Transverse colon (tissue), 4 donors: ENCODE results near the gene GSTO1. TPM values are rescaled to one million over a fixed set of nuclear protein-coding genes. Genes with fewer than 3 reads are reported as not detected.

Source experiments
- DNase-seq: peaks from one replicate; pipeline ENCODE4 v3.0.0-alpha.2; 2019
- H3K27ac ChIP-seq, 4 donors: fragments of 200-600 bp; sonication (generic); 2 replicates each; pipeline ENCODE4 v1.5.1; 2016 to 2018; ENCODE audit warnings: inconsistent platforms in 4 of 4
- H3K27me3 ChIP-seq: fragments of 200-600 bp; sonication (generic); 2 replicates; pipeline ENCODE4 v1.5.1; 2017; ENCODE audit warnings: inconsistent platforms
- H3K36me3 ChIP-seq, 4 donors: fragments of 200-600 bp; sonication (generic); 2 replicates each; pipeline ENCODE4 v1.5.1; 2017 to 2019; ENCODE audit warnings: inconsistent platforms in 4 of 4
- H3K4me1 ChIP-seq, 4 donors: fragments of 200-600 bp; sonication (generic); 2 replicates each; pipeline ENCODE4 v1.5.1; 2017 to 2020; ENCODE audit warnings: inconsistent platforms in 4 of 4
- H3K4me3 ChIP-seq, 4 donors: fragments of 200-600 bp; sonication (generic); 1 replicate in 1 of 4; 2 replicates in 3 of 4; pipeline versions ENCODE4 v1.5.1 to v1.6.1; 2017 to 2019; ENCODE audit warnings: inconsistent platforms in 4 of 4
- H3K9me3 ChIP-seq, 2 donors: fragments of 200-600 bp; sonication (generic); 2 replicates each; pipeline ENCODE4 v1.5.1; 2017 to 2019; ENCODE audit warnings: inconsistent platforms in 2 of 2
- EP300 ChIP-seq: sonication (generic); formaldehyde crosslinking; IDR thresholded peaks from one replicate; pipeline ENCODE4 v1.6.1; 2017; ENCODE audit warnings: antibody characterized with exemption, low read depth
- POLR2A ChIP-seq: fragments of 450-650 bp; IDR thresholded peaks from one replicate; pipeline ENCODE4 v1.6.1; 2016; ENCODE audit warnings: antibody characterized with exemption, mild to moderate bottlenecking, moderate library complexity
- POLR2AphosphoS5 ChIP-seq, 3 donors: sonication (generic); formaldehyde crosslinking; IDR thresholded peaks; one replicate each; pipeline ENCODE4 v1.6.1; 2016; ENCODE audit warnings: antibody characterized with exemption in 3 of 3
- WGBS, 2 donors: methylation state at CpG; one replicate each; pipeline ENCODE4 v1.1.5; 2018; ENCODE audit warnings: low coverage in 1 of 2; 5-methylcytosine and 5-hydroxymethylcytosine counted together
- in situ Hi-C, 4 donors: fragments of 200-750 bp; cut with MboI; loops; one replicate each; pipeline versions ENCODE4 v1.15.0 to v1.15.1; 2017; ENCODE audit warnings: low sequenced_read_pairs in 3 of 4, low pct_ligation_motif_present in 1 of 4, low pct_unique_long_range_greater_than_20kb in 1 of 4
- intact Hi-C: fragments of 100-400 bp; cut with DNase I; formaldehyde crosslinking; loops from one replicate; pipeline ENCODE4 v1.15.1; 2023; ENCODE audit warnings: low total_unique reads
- total RNA-seq, 4 donors: library from RNA; depleted of rRNA; stranded (reverse); fragments of >200 nt; gene quantifications; one replicate each; pipeline ENCODE4 v1.1.0, GENCODE V29; 2016
- TF ChIP-seq, protein P1 (sequence below), 5 experiments: fragments of 200-600 bp in 3 of 5; fragments of 450-650 bp in 2 of 5; sonication (generic) in 3 of 5; IDR thresholded peaks; 1 replicate in 2 of 5; 2 replicates in 3 of 5; pipeline ENCODE4 v1.5.1; 2016 to 2017; ENCODE audit warnings: antibody characterized with exemption in 5 of 5, inconsistent platforms in 3 of 5, mild to moderate bottlenecking in 2 of 5, moderate library complexity in 1 of 5

GSTO1 gene
- total RNA-seq, 4 donors from 2014 or later: 21.3 to 66.2 (median 45.9) TPM

DNA sequence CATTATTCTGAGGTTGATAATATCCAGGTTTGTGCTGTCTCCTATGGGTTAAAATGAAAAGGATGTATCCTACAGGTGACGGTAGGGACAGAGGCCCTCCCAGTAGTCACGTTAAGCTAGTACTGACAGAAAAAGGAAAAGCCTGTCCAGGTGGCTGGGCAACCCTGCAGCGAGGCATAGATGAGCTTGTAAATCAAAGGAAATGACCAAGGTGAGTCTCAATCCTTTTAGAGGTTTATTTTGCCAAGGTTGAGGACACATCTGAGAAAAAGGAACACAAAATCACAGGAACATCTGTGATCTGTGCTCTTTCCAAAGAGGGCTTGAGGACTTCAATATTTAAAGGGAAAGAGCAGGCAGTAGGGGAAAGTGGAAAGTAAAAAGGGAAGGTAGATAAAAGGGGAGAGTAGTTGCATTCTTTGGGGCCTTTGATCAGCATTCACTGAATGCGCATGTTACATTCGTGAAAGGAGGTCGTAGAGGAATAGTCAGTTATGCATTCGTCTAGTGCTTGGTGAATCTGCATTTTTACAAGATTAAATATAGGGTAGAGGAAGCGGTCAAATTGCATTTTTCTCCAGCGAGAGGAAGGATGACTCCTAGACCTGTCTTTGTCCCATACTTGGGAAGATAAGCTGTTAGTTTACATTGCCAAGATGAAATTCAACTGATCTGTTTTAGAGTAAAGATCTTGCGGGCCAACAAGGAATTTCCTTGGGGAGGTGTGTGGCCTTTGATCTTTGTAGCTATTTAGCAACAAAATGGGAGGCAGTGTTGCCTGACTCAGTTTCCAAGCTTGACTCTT is 884 bp upstream of the GSTO1 start:
- H3K27ac ChIP-seq: peak overlapping the region; percentile 95 to 99 (median 96)
- 75 to 84% methylated on average over 8 to 10 of the region's 10 CpGs for WGBS, 2 donors
- intact Hi-C loops (no loop called here), in situ Hi-C loops (no loop called here)
- H3K27me3 ChIP-seq: no peaks in the 10 kb centered on the region
- TF ChIP-seq, protein P1, sequence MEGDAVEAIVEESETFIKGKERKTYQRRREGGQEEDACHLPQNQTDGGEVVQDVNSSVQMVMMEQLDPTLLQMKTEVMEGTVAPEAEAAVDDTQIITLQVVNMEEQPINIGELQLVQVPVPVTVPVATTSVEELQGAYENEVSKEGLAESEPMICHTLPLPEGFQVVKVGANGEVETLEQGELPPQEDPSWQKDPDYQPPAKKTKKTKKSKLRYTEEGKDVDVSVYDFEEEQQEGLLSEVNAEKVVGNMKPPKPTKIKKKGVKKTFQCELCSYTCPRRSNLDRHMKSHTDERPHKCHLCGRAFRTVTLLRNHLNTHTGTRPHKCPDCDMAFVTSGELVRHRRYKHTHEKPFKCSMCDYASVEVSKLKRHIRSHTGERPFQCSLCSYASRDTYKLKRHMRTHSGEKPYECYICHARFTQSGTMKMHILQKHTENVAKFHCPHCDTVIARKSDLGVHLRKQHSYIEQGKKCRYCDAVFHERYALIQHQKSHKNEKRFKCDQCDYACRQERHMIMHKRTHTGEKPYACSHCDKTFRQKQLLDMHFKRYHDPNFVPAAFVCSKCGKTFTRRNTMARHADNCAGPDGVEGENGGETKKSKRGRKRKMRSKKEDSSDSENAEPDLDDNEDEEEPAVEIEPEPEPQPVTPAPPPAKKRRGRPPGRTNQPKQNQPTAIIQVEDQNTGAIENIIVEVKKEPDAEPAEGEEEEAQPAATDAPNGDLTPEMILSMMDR (IDR thresholded peaks at IDR 0.05): no peak
- TF ChIP-seq POLR2A (no peak), POLR2AphosphoS5 (IDR thresholded peaks at IDR 0.05) (no peak), EP300 (no peak)
- peaks cover 0 to 13% (median 3%) of the 10 kb centered on the region in 4 donors for H3K36me3 ChIP-seq
- DNase-seq: no peak
- H3K9me3 ChIP-seq: no peaks in the 10 kb centered on the region
- H3K4me3 ChIP-seq: peak overlapping the region; percentile 62 to 90 (median 80)
- peaks cover 8 to 47% (median 21%) of the 10 kb centered on the region in 4 donors for H3K4me1 ChIP-seq

DNA sequence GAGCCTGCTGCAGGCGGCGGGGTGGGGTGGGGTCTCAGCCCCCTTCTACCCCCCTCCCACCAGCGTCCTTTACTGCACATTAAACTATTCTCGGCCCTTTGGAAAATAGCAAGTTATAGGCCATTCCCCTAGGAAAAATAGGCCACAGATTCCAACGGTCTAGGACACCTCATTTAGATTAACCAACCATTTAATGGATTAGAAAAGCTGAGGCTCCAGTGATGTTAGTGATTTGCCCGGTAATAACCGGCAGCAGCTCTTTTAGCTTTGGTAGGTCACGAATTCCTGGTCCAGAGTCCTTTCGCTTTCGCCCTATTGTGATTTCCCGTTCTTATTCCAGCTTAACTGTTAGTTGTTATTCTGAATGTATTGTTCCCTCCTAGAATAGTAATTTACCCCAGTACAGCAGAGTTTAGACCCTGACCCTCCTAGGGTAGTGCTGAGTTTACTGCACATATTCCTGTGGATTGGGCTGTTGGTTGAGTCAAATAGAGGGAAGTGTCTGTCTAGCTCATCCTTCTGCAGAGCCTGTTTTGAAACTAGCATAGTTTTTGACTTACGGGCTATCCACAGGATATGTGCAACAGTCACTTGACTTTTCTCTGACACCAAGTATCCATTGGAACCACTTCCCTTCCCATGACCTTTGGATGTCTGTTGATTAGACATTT is 754 bp downstream of the GSTO1 start:
- Histone ChIP-seq H3K9me3 (no peaks in the 10 kb centered on the region), H3K4me3 (peak overlapping the region; percentile 62 to 90 (median 80)), H3K36me3 (peaks cover 0 to 26% (median 7%) of the 10 kb centered on the region in 4 donors), H3K4me1 (peaks cover 12 to 64% (median 25%) of the 10 kb centered on the region in 4 donors), H3K27ac (peak overlapping the region; percentile 95 to 99 (median 96)), H3K27me3 (no peaks in the 10 kb centered on the region)
- in situ Hi-C loops: no loop called here
- TF ChIP-seq EP300 (no peak), POLR2A (peak; percentile 62), POLR2AphosphoS5 (IDR thresholded peaks at IDR 0.05) (peak; percentile 68 to 85 (median 81))
- TF ChIP-seq, protein P1 (IDR thresholded peaks at IDR 0.05): no peak
- DNase-seq: peak; percentile 30
- intact Hi-C loops: no loop called here
- 0% methylated on average over 2 to 12 of the region's 12 CpGs for WGBS, 2 donors

DNA sequence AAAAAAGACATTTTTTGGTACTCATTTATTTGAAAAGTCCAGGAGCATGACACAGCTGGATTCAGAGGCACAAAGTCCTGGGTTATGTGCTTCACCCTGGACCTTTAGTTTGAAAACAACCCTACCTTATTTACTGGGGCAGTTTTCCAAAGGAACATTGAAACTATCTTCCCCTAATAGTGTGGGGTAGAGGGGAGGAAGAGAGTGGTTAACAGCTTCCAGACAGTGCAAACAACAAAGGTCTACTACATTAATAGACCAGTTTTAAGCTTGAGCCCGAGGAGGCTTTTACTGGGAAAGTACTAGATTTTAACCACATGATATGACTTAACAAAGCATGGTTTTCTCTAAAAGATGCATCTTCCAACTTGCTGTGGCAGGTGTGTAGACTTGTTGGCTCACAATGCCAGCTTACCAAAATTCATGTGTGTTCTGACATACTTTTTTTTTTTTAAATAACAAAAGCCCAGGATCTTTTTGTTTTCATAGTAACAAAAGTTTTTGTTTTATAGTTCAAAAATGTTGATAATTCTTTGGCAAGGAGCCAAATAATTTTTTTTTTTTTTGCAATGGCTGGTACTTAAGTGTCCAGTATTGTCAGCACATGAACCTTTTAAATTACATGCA is 1.8 kb downstream of the GSTO1 start:
- peaks cover 12 to 74% (median 26%) of the 10 kb centered on the region in 4 donors for H3K4me1 ChIP-seq
- intact Hi-C loops: no loop called here
- WGBS, 2 donors: 16 to 67% methylated on average over 1 of the region's 1 CpG
- peak overlapping the region; percentile 95 to 99 (median 96) for H3K27ac ChIP-seq
- DNase-seq: no peak
- in situ Hi-C loops: no loop called here
- no peaks in the 10 kb centered on the region for H3K27me3 ChIP-seq
- peaks cover 0 to 35% (median 10%) of the 10 kb centered on the region in 4 donors for H3K36me3 ChIP-seq
- no peaks in the 10 kb centered on the region for H3K9me3 ChIP-seq
- peak overlapping the region in 1 of 4 donors; percentile 73 for H3K4me3 ChIP-seq
- TF ChIP-seq EP300 (no peak), POLR2AphosphoS5 (IDR thresholded peaks at IDR 0.05) (no peak), POLR2A (no peak)
- TF ChIP-seq, protein P1 (IDR thresholded peaks at IDR 0.05): no peak

DNA sequence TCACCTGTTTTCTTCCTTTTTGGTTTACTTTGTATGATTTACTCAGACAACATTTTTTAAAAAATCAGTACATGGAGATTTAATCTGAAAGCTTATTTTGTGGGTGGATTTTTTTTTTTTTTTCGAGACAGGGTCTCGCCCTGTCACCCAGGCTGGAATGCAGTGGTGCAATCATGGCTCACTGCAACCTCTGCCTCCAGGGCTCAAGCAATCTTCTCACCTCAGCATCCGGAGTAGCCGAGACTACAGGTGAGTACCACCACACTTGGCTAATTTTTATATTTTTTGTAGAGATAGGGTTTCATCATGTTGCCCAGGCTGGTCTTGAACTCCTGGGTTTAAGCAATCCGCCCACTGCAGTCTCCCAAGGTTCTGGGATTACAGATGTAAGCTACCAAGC is 2.5 kb downstream of the GSTO1 start:
- no peak for DNase-seq
- intact Hi-C loops: no loop called here
- Histone ChIP-seq H3K27ac (peak overlapping the region in 1 of 4 donors; percentile 95), H3K4me3 (peak overlapping the region in 1 of 4 donors; percentile 73), H3K36me3 (peaks cover 0 to 35% (median 13%) of the 10 kb centered on the region in 4 donors), H3K9me3 (no peaks in the 10 kb centered on the region), H3K27me3 (no peaks in the 10 kb centered on the region), H3K4me1 (peaks cover 12 to 77% (median 26%) of the 10 kb centered on the region in 4 donors)
- in situ Hi-C loops: no loop called here
- TF ChIP-seq POLR2A: no peak
- TF ChIP-seq POLR2AphosphoS5 (IDR thresholded peaks at IDR 0.05): no peak
- no peak for TF ChIP-seq EP300
- TF ChIP-seq, protein P1 (IDR thresholded peaks at IDR 0.05): no peak
- WGBS, 2 donors: 93 to 100% methylated on average over 4 to 5 of the region's 5 CpGs
